Liver (tissue), 9 donors: ENCODE results near the gene SOBP. TPM values are rescaled to one million over a fixed set of nuclear protein-coding genes. Genes with fewer than 3 reads are reported as not detected.

ENCODE experiments used
- DNase-seq: peaks from one replicate; pipeline ENCODE4 v3.0.0-alpha.2; 2017; ENCODE audit warnings: low spot score
- H3K27ac ChIP-seq, 2 donors: one replicate each; pipeline ENCODE4 v1.7.0; 2013; ENCODE audit warnings: inconsistent platforms in 2 of 2, low read length in 2 of 2, control low read depth in 1 of 2, low read depth in 1 of 2, mild to moderate bottlenecking in 1 of 2
- H3K27me3 ChIP-seq, 4 donors: one replicate each; pipeline versions ENCODE4 v1.6.1 to v1.7.0; 2013; ENCODE audit warnings: low read length in 3 of 4, inconsistent platforms in 1 of 4, mild to moderate bottlenecking in 1 of 4, moderate library complexity in 1 of 4; ENCODE audit not compliant: control insufficient read depth in 4 of 4, insufficient read depth in 4 of 4
- H3K36me3 ChIP-seq, 4 donors: one replicate each; pipeline versions ENCODE4 v1.6.1 to v1.7.0; 2013; ENCODE audit warnings: low read length in 3 of 4, mild to moderate bottlenecking in 3 of 4, low read depth in 1 of 4, moderate library complexity in 1 of 4; ENCODE audit not compliant: control insufficient read depth in 4 of 4, insufficient read depth in 3 of 4
- H3K4me1 ChIP-seq, 4 donors: one replicate each; pipeline versions ENCODE4 v1.6.1 to v1.7.0; 2013; ENCODE audit warnings: low read length in 3 of 4, mild to moderate bottlenecking in 3 of 4, moderate library complexity in 1 of 4; ENCODE audit not compliant: control insufficient read depth in 4 of 4, insufficient read depth in 4 of 4
- H3K4me3 ChIP-seq, 3 donors: one replicate each; pipeline versions ENCODE4 v1.6.1 to v1.7.0; 2013; ENCODE audit warnings: low read length in 3 of 3, control low read depth in 1 of 3, low read depth in 1 of 3, mild to moderate bottlenecking in 1 of 3
- H3K9ac ChIP-seq, 2 donors: one replicate each; pipeline ENCODE4 v1.7.0; 2013; ENCODE audit warnings: low read length in 2 of 2, mild to moderate bottlenecking in 2 of 2, moderate library complexity in 2 of 2, control low read depth in 1 of 2, low read depth in 1 of 2
- H3K9me3 ChIP-seq, 4 donors: one replicate each; pipeline versions ENCODE4 v1.6.1 to v1.7.0; 2013; ENCODE audit warnings: low read length in 3 of 4; ENCODE audit not compliant: control insufficient read depth in 4 of 4
- CTCF ChIP-seq: fragments of 150-350 bp; IDR thresholded peaks from 2 replicates; pipeline ENCODE4 v1.5.1; 2017; ENCODE audit warnings: improper control_type of control experiment, low read depth, low read length; ENCODE audit not compliant: missing input control
- EGR1 ChIP-seq, 2 donors: IDR thresholded peaks; 2 replicates each; pipeline ENCODE4 v1.6.1; 2016 to 2018; ENCODE audit warnings: antibody characterized with exemption in 2 of 2, low read depth in 2 of 2
- FOXA1 ChIP-seq: IDR thresholded peaks from 2 replicates; pipeline ENCODE4 v1.6.1; 2016; ENCODE audit warnings: antibody characterized with exemption
- FOXA2 ChIP-seq: IDR thresholded peaks from 2 replicates; pipeline ENCODE4 v1.6.1; 2016; ENCODE audit warnings: antibody characterized with exemption
- HNF4A ChIP-seq, 2 donors: conservative IDR thresholded peaks; 2 replicates each; pipeline ENCODE4 v1.6.1; 2016; ENCODE audit warnings: antibody characterized with exemption in 2 of 2, mild to moderate bottlenecking in 2 of 2
- HNF4G ChIP-seq: IDR thresholded peaks from 2 replicates; pipeline ENCODE4 v1.6.1; 2016; ENCODE audit warnings: antibody characterized with exemption
- JUND ChIP-seq, 2 donors: IDR thresholded peaks; 2 replicates each; pipeline ENCODE4 v1.6.1; 2016; ENCODE audit warnings: antibody characterized with exemption in 2 of 2
- MAX ChIP-seq: IDR thresholded peaks from 2 replicates; pipeline ENCODE4 v1.6.1; 2016; ENCODE audit warnings: antibody characterized with exemption
- NR2F2 ChIP-seq: IDR thresholded peaks from 2 replicates; pipeline ENCODE4 v1.6.1; 2016; ENCODE audit warnings: antibody characterized with exemption
- RAD21 ChIP-seq, 2 donors: IDR thresholded peaks; 2 replicates each; pipeline ENCODE4 v1.6.1; 2016; ENCODE audit warnings: antibody characterized with exemption in 2 of 2, mild to moderate bottlenecking in 2 of 2
- RXRA ChIP-seq, 2 donors: IDR thresholded peaks; 2 replicates each; pipeline ENCODE4 v1.6.1; 2017 to 2018; ENCODE audit warnings: antibody characterized with exemption in 2 of 2, mild to moderate bottlenecking in 1 of 2
- TAF1 ChIP-seq: conservative IDR thresholded peaks from 2 replicates; pipeline ENCODE4 v1.6.1; 2016; ENCODE audit warnings: antibody characterized with exemption, mild to moderate bottlenecking
- ZBTB33 ChIP-seq: IDR thresholded peaks from 2 replicates; pipeline ENCODE4 v1.6.1; 2016; ENCODE audit warnings: antibody characterized with exemption
- whole genome bisulfite sequencing: extraction: QIAGEN DNeasy Blood & Tissue Kit; methylation state at CpG from one replicate; pipeline ENCODE4 v1.1.7; 2013; 5-methylcytosine and 5-hydroxymethylcytosine counted together
- polyA plus RNA-seq, 2 donors: library from polyadenylated mRNA; stranded (reverse) in 1 of 2; unstranded in 1 of 2; fragments of 200-250 nt in 1 of 2; fragments of >200 nt in 1 of 2; fragmentation: Nextera tagmentation in 1 of 2; extraction: Ambion mirVana in 1 of 2; gene quantifications; one replicate each; pipeline versions ENCODE4 v1.2.1 to v1.2.3, GENCODE V29; 2013 to 2015
- total RNA-seq, 2 donors: library from RNA; depleted of rRNA; stranded (reverse); fragments of >200 nt; gene quantifications; one replicate each; pipeline ENCODE4 v1.2.3, GENCODE V29; 2014
- TF ChIP-seq, protein P1 (sequence below): IDR thresholded peaks from 2 replicates; pipeline ENCODE4 v1.6.1; 2016; ENCODE audit warnings: antibody characterized with exemption
- TF ChIP-seq, protein P2 (sequence below): IDR thresholded peaks from 2 replicates; pipeline ENCODE4 v1.6.1; 2016; ENCODE audit warnings: antibody characterized with exemption, mild to moderate bottlenecking
- donor health status: healthy.
- donor health status: healthy.
- donor health status: healthy.
- donor health status: healthy.
- donor health status: healthy.

SOBP gene
- total and polyA plus RNA-seq, 4 donors: 0.99 to 5.4 (median 1.9) TPM

DNA sequence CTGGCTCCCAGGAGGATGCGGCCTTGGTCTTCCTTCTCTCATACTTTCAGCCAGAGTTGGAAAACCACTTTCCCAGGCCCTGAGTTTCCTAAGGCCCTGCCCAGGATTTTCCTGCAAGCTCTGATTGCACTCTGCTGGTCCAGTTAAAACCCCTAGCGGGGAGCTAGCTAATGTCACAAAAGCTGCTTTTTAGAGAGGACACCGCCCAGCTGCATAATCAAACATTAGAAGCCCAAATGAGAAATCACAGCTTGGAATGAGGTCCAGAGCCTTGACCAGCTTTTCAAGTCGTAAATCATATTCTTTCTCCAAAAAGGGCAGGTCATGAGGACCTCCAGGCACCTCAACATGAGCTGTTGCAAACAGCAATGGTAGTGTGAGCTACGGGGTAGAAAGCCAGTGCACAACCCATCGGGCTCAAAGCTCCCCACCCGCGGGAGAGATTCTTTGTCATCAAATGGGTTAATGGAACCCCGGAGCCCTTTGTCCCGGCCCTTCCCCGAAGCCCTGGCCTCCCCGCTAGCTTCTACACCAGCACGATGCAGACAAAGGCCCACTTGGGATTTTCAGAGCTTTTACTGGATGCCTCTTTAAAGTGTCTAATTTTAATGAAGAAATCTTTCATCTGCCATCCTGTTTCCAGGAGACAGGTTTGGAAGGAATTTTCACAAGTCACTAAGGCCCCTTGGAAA, 200.2 kb downstream of the SOBP start:
- Histone ChIP-seq H3K4me1 (no peaks in the 10 kb centered on the region), H3K9me3 (peaks cover 0 to 1% (median under 1%) of the 10 kb centered on the region in 4 donors), H3K36me3 (no peaks in the 10 kb centered on the region), H3K4me3 (no peak overlapping the region), H3K27ac (no peak overlapping the region), H3K27me3 (no peaks in the 10 kb centered on the region), H3K9ac (no peak overlapping the region)
- DNase-seq: no peak
- WGBS: 91% methylated on average over 13 of the region's 13 CpGs
- TF ChIP-seq RXRA (IDR thresholded peaks at IDR 0.05) (no peak), TAF1 (no peak), HNF4A (conservative IDR thresholded peaks at IDR 0.05) (no peak), CTCF (no peak), HNF4G (no peak), RAD21 (IDR thresholded peaks at IDR 0.05) (no peak), ZBTB33 (no peak), FOXA1 (no peak), JUND (IDR thresholded peaks at IDR 0.05) (no peak), FOXA2 (no peak), MAX (no peak), EGR1 (IDR thresholded peaks at IDR 0.05; ENCODE audit: low read depth in 2 of 2) (no peak)
- TF ChIP-seq, protein P1, sequence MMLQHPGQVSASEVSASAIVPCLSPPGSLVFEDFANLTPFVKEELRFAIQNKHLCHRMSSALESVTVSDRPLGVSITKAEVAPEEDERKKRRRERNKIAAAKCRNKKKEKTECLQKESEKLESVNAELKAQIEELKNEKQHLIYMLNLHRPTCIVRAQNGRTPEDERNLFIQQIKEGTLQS: no peak
- TF ChIP-seq, protein P2, sequence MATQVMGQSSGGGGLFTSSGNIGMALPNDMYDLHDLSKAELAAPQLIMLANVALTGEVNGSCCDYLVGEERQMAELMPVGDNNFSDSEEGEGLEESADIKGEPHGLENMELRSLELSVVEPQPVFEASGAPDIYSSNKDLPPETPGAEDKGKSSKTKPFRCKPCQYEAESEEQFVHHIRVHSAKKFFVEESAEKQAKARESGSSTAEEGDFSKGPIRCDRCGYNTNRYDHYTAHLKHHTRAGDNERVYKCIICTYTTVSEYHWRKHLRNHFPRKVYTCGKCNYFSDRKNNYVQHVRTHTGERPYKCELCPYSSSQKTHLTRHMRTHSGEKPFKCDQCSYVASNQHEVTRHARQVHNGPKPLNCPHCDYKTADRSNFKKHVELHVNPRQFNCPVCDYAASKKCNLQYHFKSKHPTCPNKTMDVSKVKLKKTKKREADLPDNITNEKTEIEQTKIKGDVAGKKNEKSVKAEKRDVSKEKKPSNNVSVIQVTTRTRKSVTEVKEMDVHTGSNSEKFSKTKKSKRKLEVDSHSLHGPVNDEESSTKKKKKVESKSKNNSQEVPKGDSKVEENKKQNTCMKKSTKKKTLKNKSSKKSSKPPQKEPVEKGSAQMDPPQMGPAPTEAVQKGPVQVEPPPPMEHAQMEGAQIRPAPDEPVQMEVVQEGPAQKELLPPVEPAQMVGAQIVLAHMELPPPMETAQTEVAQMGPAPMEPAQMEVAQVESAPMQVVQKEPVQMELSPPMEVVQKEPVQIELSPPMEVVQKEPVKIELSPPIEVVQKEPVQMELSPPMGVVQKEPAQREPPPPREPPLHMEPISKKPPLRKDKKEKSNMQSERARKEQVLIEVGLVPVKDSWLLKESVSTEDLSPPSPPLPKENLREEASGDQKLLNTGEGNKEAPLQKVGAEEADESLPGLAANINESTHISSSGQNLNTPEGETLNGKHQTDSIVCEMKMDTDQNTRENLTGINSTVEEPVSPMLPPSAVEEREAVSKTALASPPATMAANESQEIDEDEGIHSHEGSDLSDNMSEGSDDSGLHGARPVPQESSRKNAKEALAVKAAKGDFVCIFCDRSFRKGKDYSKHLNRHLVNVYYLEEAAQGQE: no peak

GRCh38 chr6:107690643-107691061, 200.7 kb downstream of the SOBP start:
- peaks cover 0 to 1% (median 0%) of the 10 kb centered on the region in 4 donors for H3K9me3 ChIP-seq
- H3K27me3 ChIP-seq: no peaks in the 10 kb centered on the region
- WGBS: 80% methylated on average over 6 of the region's 6 CpGs
- H3K27ac ChIP-seq: no peak overlapping the region
- H3K4me1 ChIP-seq: no peaks in the 10 kb centered on the region
- DNase-seq: no peak
- H3K9ac ChIP-seq: no peak overlapping the region
- no peaks in the 10 kb centered on the region for H3K36me3 ChIP-seq
- no peak overlapping the region for H3K4me3 ChIP-seq
- TF ChIP-seq CTCF (no peak), FOXA1 (no peak), NR2F2 (no peak), MAX (no peak), ZBTB33 (no peak), EGR1 (IDR thresholded peaks at IDR 0.05; ENCODE audit: low read depth in 2 of 2) (no peak)
- TF ChIP-seq, protein P1: no peak
